Stimulated activated CD8-positive, alpha-beta memory T cell treated with anti-CD3 and anti-CD28 coated beads, Interleukin-12 subunit alpha, Interleukin-12 subunit beta, amount 100 ng/mL, for 24 hours (primary cell): ENCODE results near the gene BCL11B.

Experiments
- DNase-seq: peaks from one replicate; pipeline ENCODE4 v3.0.0-alpha.2; 2020; ENCODE audit errors: extremely low read depth

BCL11B gene

DNA sequence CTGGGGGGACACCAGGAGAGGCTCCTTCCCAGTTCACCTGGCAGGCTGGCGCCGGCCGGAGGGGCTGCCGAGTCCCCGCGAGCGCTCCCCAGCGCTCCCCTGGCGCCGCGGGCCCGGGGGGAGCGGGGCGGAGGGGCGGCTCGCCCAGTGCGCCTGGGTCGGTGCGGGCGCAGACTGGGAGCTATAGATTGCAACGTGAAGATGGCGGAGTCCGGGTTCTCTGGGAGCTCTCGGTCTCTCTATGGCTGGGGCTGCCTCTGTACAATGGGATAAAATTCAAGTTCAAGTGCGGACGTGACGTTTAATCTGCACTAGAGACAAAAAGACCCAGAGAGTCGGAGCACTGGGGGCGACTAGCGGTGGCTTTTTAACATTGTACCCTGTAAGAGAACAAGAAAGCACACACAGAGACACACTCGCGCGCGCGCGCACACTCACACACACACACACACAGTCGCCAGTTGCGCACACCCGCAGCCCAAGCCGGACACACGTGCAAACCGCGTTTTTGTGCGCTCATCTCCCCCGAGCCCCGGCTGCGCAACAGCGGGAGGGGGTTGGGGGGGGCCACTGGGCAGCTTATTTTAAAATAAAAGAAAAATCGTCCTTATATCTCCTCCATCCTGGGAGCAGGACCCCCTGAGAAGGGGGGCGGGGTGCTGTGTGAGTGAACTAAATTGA is at the start of gene BCL11B:
BCL11B (minus strand) TSS at position 247 of the 681 bp plus-strand sequence. CDS start 979 bp downstream, outside the sequence.
- peak; percentile 76 for DNase-seq

DNA sequence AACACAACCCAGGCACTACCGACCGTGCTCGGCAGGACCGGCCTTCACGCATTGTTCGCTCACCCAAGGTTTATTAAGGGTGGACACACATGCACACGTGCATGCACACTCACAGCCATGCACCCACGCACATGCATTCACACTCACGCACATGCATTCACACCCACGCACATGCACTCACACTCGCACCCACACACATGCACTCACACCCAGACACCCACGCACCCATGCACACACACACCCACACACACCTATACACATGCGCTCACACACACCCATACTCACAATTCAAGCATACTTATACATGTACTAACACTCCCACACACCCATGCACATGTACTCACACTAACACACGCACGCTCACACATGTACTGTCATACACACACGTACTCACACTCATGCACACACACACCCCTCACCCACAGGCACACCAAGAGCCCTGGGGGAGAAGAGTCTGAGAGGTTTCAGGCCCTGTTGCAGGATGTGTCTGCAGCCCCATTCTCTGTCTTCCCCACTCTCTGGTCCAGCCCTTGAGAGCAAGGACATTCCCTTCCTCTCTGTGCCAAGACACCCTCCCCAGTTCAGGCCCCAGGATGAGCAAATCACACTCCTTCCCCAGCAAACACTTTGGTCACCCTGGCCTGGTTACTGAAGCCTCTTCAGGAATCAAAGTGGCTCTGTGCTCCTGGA is 49.4 kb upstream of the BCL11B start:
- no peak for DNase-seq

DNA sequence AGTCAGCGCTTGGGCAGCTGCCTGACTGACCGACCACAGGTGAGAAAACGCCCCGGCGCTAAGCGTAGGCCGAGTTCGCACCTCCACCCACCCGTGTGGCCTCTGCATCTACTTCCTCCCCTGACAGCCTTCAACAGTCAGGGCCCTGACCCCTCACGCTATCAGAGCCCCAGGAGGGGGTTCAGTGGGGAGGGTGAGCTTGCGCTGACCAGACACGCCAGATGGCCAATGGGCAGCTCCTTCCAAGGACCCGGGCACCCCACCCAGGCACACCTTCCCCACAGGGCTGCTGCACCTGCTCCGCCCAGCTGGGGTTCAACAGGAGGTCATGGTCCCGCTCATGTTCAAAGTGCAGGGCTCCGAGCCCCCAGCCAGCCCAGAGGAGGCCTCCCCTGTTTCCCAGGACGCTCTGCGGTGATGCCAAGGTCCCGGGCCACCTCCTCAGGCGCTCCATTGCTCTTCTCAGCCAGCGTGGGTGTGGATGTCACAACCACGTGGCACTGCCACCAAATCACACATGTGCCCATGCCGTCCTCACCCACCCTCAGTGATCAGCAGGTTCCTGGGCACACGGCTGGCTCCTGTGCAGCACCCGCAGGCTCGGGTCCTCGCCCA is 48.7 kb upstream of the BCL11B start:
- DNase-seq: no peak

DNA sequence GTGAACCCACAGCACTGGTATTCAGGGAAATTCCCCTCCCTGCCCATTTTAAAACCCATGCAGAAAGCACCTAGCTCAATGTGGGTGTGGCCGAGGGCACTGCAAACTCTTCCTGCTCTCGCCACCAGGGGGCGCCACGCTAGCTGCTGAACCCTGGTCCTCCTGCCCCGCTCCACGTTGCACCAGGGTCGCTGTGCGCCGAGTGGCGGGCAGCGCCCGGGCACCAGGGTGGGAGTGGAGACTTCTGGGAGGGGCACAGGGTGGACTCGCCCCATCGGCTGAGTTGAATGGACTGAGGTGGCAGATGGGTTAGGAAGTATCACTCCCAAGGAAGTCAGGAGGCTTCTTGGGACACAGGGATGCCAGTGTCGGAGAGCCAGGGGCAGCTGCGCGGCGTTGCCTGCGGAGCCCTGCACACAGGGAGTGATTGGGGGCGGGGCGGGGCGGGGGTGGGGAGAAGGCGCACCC is 48.1 kb upstream of the BCL11B start:
- peak; percentile 30 for DNase-seq

DNA sequence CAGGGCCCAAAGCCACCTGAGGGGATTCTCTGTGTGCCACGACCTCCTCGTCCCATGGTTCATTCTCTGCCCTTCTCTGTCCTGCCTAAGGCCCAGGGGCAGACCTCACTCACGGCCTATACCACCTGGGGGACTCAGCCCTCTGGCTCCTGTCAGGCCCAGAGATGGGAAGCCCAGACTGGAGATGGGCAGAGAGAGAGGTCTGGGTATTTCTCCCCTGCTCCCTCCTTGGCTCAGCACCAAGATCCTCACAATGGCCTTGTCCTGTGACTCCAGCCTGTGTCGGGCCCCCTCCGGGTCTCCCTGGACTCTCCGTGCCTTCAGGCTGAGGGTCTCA is 46.9 kb upstream of the BCL11B start:
- no peak for DNase-seq

DNA sequence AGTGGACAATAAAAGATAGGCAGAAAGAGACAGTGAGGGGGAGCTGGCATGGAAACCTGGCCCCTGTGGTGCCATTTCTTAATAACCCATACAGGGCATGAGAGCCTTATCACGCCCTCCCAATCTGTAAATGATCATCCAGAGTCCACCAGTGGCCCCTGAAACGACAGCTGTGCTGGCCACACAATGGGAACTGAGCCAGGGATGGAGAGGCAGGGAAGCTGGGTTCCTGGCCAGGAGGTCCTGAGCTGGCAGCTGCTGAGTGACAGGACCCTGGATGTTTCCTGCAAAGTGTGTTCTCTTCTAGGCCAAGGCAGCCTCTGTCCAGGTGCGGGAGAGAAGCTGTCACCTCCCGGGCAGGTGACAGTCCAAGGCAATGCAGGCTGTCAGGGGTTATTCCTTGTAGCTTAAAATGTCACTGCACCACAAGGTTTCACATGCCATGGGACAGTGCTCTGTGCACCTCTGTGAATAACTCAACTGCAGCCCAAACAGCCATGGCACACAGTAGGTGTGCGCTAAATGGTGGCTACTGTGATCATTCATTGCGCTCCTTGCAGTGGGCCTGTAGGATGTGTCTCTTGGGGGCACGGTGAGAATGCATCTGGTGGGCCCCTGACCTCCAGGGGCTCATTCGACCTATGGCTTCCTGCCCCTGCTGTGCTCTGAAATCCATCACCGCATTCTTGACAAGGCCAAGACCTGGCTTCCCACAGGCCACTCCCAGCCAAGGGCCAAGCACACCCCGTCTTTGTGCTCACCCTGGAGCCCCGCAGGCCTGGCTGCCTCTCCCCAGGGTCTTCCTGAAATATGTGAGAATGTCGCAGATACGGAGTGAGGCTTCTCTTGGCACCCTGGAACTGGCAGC is 46.3 kb upstream of the BCL11B start:
- DNase-seq: no peak

DNA sequence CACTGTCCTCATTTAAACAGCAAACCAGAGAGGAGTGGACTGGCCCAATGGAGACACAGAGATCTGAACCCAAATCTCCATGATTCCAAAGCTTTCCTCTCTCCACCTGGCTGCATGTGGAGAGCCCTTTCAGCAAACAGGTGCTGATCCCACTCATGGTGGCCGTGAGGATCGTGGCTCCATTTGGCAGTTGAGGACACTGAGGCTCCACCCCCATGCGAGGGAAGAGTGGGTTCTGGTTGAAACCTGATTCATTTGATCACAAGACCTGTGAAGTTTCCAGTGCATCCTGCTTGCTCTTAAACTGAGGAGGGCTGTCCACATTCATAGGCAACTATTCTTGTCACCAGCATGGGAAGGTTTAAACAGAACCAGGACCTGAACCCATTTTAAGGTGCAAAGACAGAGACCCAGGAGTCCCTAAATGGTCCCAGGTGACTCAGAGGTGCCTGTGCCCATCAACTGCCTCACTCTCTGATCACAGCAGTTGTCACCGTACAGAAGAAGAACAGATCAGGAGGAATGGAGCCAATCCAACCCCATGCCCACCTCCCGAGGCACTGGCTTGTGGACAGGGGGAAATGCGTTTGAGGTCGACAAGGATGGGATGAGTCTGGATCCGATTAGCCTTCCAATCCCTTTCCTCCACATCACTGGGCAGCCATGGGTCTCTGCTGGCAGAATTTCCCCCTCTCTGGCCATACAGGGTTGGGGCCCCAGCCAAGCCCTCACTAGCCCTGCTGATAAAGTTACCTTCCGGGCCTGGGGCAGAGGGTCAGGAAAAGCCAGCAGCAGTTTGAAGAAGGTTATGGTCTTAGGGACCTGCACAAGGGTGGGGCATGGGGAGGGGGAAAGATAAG is 45.5 kb upstream of the BCL11B start:
- no peak for DNase-seq

DNA sequence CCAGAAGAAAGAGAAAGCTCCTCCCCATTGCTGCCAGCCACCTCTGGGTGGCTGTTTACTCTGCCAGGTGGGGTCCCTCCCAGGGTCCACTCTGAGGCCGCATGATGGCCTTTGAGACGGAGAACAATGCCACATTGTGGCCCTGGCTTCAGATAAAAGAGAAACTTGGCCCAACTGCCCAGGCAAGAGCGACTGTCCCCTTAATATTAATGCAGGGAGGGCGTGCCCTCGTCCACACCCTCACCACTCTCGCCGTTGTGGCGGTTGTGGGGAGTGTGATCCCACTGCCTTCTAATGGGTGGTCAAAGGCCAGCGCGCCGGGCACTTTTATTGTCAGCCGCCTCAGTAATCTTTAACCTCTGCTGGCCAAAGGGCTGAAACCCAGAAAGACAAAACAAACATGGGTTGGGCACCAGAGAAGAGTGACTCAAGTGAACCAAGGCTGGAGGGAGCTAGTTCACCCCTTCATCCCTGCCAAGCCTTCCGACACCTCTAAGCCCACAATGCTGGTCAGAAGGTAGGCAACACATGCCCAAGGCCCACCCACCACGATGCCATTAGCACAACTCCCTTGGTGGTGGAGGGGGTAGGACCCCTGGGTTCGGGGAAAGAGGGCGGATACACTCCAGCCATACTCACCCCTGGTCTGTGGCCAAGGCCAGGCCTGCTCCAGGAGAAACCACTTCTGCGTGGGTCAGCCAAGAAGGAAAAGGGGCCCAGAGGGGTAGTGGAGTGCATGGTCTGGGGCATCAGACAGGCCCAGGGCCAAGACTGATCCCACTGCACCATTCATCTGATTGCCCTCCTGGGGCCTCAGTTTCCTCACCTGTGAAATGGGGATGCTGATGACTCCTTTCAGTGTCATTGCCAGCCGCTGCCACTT is 44.5 kb upstream of the BCL11B start:
- no peak for DNase-seq

DNA sequence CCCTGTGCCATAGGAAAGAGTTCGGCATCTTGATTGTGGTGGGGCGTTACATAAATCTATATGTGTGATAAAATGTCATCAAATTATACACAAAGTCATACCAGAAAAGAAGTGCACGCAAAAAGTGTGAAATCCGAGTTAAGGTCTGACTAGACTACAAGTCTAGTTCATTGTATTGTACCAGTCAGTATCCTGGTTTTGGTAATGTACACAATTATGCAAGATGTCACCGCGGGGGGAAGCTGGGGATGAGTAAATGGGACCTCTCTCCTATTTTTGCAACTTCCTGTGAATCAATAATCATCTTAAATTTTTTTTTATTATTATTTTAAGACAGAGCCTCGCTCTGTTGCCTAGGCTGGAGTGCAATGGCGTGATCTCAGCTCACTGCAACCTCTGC is 43.2 kb upstream of the BCL11B start:
- no peak for DNase-seq

DNA sequence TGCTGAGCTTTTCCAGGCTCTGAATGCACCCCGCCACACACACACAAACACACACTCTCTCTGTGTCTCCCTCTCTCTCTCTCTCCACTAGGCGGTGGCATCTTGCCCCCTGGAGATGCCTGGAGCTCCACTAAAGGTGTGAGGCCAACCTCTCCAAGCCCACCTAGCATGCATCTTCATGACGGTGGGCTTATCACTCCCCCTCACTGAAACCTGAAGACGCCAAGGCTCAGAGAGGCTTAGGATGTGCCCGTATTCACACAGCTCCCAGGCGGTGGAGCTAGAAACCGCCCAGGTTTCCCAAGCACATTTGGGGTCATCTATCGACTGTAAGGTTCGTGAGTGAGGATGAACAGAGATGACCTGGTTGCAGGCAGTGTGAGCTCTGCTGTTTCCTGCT is 42.6 kb upstream of the BCL11B start:
- no peak for DNase-seq

DNA sequence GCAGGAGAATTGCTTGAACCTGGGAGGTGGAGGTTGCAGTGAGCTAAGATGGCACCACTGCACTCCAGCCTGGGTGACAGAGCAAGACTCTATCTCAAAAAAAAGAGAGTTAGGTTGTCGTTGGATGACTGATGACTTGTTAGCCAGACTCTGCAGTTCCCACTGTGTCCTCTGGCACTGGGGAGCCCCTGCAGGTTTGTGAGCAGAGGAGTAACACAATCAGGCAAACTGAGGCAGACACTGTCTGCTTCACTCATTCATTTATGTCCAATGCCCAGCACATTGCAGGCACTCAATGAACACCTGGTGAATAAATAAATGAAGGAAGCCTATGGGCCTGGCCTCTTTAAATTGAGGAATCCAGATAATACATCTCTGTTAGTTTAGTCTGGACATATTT is 41.2 kb upstream of the BCL11B start:
- no peak for DNase-seq

DNA sequence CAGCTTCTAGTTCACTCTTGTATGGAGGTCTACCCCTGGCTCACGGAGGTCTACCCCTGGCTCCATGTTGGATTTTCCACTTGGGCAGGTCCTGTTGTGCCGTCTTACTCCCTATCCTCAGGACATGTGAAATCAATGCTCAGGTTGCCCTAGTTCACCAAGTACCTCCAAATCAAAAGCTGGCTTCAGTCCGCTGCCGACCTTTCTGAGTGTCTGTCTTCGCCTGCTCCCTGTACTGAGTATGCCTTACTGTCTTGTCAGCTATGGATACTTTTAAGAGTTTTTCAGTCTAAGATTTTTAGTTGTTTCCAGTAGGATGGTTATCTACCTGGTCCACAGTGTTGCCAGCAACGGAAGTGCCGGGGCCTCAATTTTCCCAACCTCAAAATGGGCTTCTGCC is 40.1 kb upstream of the BCL11B start:
- DNase-seq: no peak

DNA sequence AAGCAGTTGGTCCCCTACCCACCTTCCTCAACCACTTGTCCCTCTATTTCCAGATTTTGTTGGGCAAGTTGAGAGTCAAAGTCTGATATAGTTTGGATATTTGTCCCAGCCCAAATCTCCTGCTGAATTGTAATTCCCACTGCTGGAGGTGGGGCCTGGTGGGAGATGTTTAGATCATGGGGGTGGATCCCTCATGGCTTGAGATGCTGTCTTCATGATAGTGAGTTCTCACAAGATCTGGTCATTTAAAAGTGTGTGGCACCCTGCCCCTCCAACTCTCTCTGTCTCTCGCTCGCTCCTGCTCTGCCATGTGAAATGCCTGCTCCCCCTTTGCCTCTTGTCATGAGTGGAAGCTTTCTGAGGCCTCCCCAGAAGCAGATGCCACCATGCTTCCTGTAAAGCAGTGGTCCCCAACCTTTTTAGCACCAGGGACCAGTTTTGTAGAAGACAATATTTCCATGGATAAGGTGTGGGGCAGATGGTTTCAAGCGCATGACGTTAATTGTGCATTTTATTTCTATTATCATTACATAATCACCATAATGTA is 37.3 kb upstream of the BCL11B start:
- DNase-seq: no peak

DNA sequence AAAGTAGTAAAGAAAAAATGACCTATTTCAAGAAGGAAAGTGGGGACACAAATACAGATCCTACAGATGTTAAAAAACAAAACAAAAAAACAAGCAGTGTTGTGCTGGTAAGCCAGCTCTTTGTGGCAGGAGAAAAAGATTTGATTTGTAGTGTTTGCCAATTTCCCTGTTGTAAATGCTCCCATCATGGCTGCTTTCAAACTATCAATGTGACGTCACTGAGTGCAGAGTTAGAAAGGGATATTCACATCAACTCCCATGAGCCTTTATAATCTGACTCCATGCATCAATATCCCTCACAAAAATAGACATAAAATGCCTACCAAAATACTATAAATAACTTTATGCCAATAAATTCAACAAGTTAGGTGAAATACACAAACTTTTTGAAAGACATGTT is 32.2 kb upstream of the BCL11B start:
- no peak for DNase-seq

DNA sequence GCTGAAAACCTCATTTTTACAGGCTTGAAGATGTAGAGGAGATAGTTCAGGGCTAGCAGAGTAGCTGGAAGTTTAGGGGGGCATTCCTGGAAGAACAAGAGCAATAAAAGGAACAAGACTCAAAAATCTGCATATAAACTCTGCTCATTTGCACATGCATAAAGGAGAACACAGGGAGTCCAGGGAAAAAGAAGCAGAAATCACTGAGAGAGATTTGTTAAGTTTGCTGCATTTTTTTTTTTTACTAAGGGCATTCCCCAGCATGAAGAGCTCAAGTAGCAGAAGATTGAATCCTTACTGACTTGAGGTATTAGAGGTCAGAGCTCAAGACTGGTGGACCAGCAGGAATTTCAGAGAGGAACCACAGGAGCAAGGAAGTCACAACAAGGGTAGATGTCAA is 28.2 kb upstream of the BCL11B start:
- DNase-seq: no peak

DNA sequence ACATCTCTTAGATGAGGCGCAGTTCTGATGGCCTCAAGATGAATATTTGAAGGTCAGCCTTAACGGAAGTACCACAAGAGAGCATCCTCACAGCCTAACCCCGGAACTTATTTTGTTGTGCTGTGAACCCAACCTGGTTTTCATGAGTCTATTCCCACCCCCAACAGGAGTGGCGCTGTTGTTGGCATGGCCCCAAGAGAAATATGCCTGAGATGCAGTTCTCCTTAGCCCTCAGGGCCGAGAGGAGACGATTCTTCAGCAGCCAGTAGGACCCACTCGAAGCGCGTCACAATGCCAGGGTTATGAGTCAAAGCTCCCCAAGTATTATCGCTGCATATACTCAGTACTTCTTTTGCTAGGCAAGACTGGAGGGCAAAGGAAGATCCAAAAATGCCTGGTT is 24.5 kb upstream of the BCL11B start:
- no peak for DNase-seq

DNA sequence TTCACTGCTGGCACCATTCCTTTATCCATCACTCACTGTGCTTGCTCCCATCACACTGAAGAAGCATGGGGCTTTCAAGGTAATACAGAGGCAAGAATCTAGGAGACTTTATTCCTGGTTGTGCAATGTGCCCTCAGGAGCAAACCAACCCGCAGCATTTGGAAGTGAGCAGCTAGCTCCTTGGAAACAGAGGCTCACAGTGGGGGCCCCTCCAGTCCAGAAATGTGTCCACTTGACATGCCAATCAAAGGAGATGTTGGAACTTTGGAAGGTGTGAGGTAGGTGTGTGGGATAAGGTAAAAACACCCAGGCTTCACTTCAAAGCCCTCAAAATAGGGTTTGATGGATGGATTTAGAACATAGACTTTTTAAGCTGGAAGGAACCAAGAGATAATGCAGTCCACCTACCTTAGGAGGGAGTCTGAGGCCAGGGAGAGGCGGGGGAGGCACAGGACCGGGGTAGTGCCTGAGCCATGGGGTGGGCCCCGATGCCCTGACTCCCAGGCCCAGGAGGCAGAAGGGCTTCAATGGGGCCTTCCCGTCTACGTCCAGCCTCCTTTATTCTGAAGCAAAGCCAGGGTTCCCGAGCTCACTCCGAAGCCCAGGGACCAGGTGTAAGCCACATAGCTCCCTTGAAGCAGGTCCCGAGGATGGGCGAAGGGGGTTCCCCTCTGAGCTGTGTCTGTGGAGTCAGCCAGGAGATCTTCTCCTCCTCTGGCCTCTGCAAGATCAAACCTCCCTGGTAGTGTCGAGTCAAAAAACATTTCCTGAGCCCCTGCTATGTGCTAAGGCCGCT is 17.6 kb upstream of the BCL11B start:
- no peak for DNase-seq

DNA sequence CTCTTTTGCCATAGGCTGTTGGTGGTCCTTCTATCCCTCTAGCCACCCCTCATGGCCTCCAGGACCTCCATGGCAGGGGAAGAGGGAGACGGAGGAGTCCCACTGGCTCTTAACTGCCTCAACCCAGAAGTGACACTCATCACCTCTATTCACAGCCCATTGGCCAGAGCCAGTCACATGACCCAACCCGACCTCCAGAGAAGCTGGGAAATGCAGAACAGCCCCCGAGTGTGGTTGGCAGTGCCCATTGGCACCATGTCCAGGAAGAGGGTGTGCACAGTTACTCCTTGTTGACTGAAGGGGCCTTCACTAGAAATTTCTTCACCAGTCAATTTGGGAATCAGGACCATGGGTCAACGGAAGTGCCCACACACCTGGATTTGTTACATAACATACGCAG is 17.0 kb upstream of the BCL11B start:
- DNase-seq: no peak

DNA sequence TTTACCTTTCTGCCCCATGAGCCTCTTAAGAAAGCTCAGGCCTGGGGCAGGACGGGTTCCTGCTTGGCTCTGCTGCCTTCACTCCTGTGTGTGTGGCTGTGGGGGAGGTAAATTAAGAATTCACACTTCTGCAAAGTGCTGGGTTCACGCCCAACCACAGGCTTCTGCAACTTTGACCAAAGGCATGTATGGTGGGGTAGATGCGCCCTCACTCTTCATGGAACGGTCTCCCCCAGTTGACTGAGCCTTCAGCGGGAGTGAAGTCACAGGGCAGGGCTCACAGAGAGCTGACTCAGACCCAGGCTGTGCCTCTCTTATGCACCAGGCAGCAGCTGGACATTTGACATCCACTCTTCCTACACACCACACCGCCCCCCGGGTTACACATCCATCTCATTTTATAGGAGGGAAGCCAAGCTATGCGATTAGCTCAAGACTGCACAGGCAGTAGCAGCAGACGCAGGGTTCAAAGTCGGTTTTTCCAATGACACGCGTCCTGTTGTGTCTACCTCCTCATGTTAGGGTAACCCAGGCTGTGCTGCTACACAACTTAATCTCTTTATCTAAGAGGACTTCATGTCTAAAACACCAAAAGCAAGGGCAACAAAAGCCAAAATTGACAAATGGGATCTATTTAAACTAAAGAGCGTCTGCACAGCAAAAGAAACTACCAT is 15.4 kb upstream of the BCL11B start:
- no peak for DNase-seq
